ENCODE data around the gene SLC13A4. TPM values are rescaled to one million over a fixed set of nuclear protein-coding genes. Genes with fewer than 3 reads are reported as not detected.
"Not testable (repeated sequence)": the region's sequence is repeated elsewhere in the genome, so short reads cannot be mapped to it uniquely, and the experiment has no call there.

The SLC13A4 gene, protein sequence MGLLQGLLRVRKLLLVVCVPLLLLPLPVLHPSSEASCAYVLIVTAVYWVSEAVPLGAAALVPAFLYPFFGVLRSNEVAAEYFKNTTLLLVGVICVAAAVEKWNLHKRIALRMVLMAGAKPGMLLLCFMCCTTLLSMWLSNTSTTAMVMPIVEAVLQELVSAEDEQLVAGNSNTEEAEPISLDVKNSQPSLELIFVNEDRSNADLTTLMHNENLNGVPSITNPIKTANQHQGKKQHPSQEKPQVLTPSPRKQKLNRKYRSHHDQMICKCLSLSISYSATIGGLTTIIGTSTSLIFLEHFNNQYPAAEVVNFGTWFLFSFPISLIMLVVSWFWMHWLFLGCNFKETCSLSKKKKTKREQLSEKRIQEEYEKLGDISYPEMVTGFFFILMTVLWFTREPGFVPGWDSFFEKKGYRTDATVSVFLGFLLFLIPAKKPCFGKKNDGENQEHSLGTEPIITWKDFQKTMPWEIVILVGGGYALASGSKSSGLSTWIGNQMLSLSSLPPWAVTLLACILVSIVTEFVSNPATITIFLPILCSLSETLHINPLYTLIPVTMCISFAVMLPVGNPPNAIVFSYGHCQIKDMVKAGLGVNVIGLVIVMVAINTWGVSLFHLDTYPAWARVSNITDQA
- total RNA-seq (not detected), polyA plus RNA-seq (not detected)

GRCh38 chr7:135728136-135728669 is at the start of gene SLC13A4:
TSS of gene SLC13A4 (minus strand) at chr7:135728186. CDS start at chr7:135727496, 690 bp downstream.
- Histone ChIP-seq H3K4me3 (ENCODE audit: low read length) (no peak within 1 kb of the TSS), H3K4me1 (ENCODE audit: insufficient read depth, low read length) (no peaks in the 10 kb centered on the region), H3K36me3 (ENCODE audit: insufficient read depth, low read length) (no peaks in the 10 kb centered on the region), H3K27me3 (ENCODE audit: insufficient read depth, low read length, poor library complexity, severe bottlenecking) (peaks cover 3% of the 10 kb centered on the region), H3K9me3 (ENCODE audit: low read length) (no peaks in the 10 kb centered on the region), H3K27ac (ENCODE audit: low read depth, low read length) (no peak within 1 kb of the TSS)
- Mint-ChIP-seq H3K4me3 (peak within 1 kb of the TSS in 1 of 7 donors; percentile 36), H3K9me3 (no peaks in the 10 kb centered on the region), H3K27ac (peak within 1 kb of the TSS in 1 of 8 donors; percentile 38), H3K36me3 (no peaks in the 10 kb centered on the region), H3K4me1 (peaks cover 0 to 5% (median 2%) of the 10 kb centered on the region in 3 donors), H3K27me3 (peaks cover 3 to 19% of the 10 kb centered on the region in 2 donors)
- ChIA-PET CTCF (no interaction called here), POLR2A (no interaction called here)
- no peak for DNase-seq

- H3K9me3 Mint-ChIP-seq; H3K27ac ChIP-seq (ENCODE audit: low read depth, low read length); H3K36me3 ChIP-seq (ENCODE audit: insufficient read depth, low read length); H3K4me3 ChIP-seq (ENCODE audit: low read length); H3K27ac Mint-ChIP-seq; DNase-seq; H3K9me3 ChIP-seq (ENCODE audit: low read length); H3K4me1 ChIP-seq (ENCODE audit: insufficient read depth, low read length); CTCF ChIA-PET; H3K4me1 Mint-ChIP-seq; H3K4me3 Mint-ChIP-seq; POLR2A ChIA-PET; H3K36me3 Mint-ChIP-seq; H3K27me3 ChIP-seq (ENCODE audit: insufficient read depth, low read length, poor library complexity, severe bottlenecking): not testable (repeated sequence)
- H3K27me3 Mint-ChIP-seq: peaks cover 10 to 27% of the 10 kb centered on the region in 2 donors
These were observed 47.9 kb upstream of the SLC13A4 start for GRCh38 chr7:135775915-135776314.

DNA sequence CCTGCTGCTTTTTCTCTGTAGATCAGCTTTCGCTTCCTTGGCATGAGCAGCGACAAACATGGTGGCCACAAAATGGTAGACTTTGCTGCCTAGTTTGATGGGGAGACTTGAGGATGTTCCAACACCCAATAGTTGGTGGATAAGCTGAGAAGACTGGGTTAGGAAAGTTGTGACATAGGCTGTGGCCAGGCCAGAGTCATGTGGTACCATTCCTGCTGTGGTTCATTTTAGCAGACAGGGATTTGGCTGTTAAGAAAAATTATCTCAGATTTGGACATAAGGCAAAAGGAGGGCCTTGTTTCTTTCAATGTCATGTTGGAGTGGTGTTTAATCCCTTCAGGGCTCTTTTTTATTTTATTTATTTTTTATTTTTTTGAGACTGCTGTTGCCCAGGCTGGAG is 47.2 kb upstream of the SLC13A4 start:
- ChIA-PET CTCF (no interaction called here), POLR2A (no interaction called here)
- Histone ChIP-seq H3K4me3 (ENCODE audit: low read length) (no peak overlapping the region), H3K4me1 (ENCODE audit: insufficient read depth, low read length) (no peaks in the 10 kb centered on the region), H3K27ac (ENCODE audit: low read depth, low read length) (no peak overlapping the region), H3K9me3 (ENCODE audit: low read length) (no peaks in the 10 kb centered on the region), H3K36me3 (ENCODE audit: insufficient read depth, low read length) (no peaks in the 10 kb centered on the region), H3K27me3 (ENCODE audit: insufficient read depth, low read length, poor library complexity, severe bottlenecking) (no peaks in the 10 kb centered on the region)
- Mint-ChIP-seq H3K4me3 (no peak overlapping the region), H3K36me3 (peaks cover 0 to 2% (median 0%) of the 10 kb centered on the region in 3 donors), H3K27ac (no peak overlapping the region), H3K4me1 (no peaks in the 10 kb centered on the region), H3K27me3 (peaks cover 10 to 28% of the 10 kb centered on the region in 2 donors), H3K9me3 (peaks cover 0 to 8% (median 3%) of the 10 kb centered on the region in 5 donors)
- DNase-seq: no peak

DNA sequence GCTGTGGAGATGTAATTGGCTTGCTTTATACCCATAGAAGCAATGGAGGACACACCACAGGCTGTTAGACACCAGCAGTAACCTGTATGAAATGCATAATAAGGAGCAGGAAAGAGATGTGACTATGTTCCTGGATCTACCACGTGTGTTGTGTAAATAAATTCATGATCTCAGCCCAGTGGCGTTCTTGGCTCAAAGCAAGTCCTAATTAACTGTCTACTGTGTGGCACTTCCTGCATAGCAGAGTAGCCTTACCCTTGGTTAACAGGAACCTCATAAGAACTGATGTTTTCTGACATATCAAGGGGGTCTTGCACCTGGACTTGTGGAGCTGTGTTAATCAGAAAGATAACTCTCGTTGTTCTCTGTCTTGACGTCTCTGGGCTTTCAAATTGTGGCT is 46.3 kb upstream of the SLC13A4 start:
- peaks cover 0 to 8% (median 3%) of the 10 kb centered on the region in 5 donors for H3K9me3 Mint-ChIP-seq
- H3K27me3 Mint-ChIP-seq: peaks cover 10 to 33% of the 10 kb centered on the region in 2 donors
- peaks cover 0 to 2% (median 0%) of the 10 kb centered on the region in 3 donors for H3K36me3 Mint-ChIP-seq
- CTCF ChIA-PET: no interaction called here
- H3K4me3 Mint-ChIP-seq: no peak overlapping the region
- H3K9me3 ChIP-seq (ENCODE audit: low read length): no peaks in the 10 kb centered on the region
- no peaks in the 10 kb centered on the region for H3K27me3 ChIP-seq (ENCODE audit: insufficient read depth, low read length, poor library complexity, severe bottlenecking)
- no peaks in the 10 kb centered on the region for H3K36me3 ChIP-seq (ENCODE audit: insufficient read depth, low read length)
- H3K4me3 ChIP-seq (ENCODE audit: low read length): no peak overlapping the region
- no peak overlapping the region for H3K27ac ChIP-seq (ENCODE audit: low read depth, low read length)
- POLR2A ChIA-PET: no interaction called here
- no peaks in the 10 kb centered on the region for H3K4me1 Mint-ChIP-seq
- DNase-seq: no peak
- no peak overlapping the region for H3K27ac Mint-ChIP-seq
- H3K4me1 ChIP-seq (ENCODE audit: insufficient read depth, low read length): no peaks in the 10 kb centered on the region

GRCh38 chr7:135773464-135773863 is 45.5 kb upstream of the SLC13A4 start:
- Mint-ChIP-seq H3K27ac (no peak overlapping the region), H3K9me3 (peaks cover 0 to 8% (median 3%) of the 10 kb centered on the region in 5 donors), H3K4me3 (no peak overlapping the region), H3K27me3 (peaks cover 10 to 27% of the 10 kb centered on the region in 2 donors), H3K4me1 (no peaks in the 10 kb centered on the region), H3K36me3 (peaks cover 0 to 2% (median 0%) of the 10 kb centered on the region in 3 donors)
- Histone ChIP-seq H3K27ac (ENCODE audit: low read depth, low read length) (no peak overlapping the region), H3K4me1 (ENCODE audit: insufficient read depth, low read length) (no peaks in the 10 kb centered on the region), H3K4me3 (ENCODE audit: low read length) (no peak overlapping the region), H3K27me3 (ENCODE audit: insufficient read depth, low read length, poor library complexity, severe bottlenecking) (no peaks in the 10 kb centered on the region), H3K9me3 (ENCODE audit: low read length) (no peaks in the 10 kb centered on the region), H3K36me3 (ENCODE audit: insufficient read depth, low read length) (no peaks in the 10 kb centered on the region)
- no peak for DNase-seq
- ChIA-PET CTCF (no interaction called here), POLR2A (no interaction called here)

- Histone ChIP-seq H3K9me3 (ENCODE audit: low read length) (no peaks in the 10 kb centered on the region), H3K27ac (ENCODE audit: low read depth, low read length) (no peak overlapping the region), H3K4me3 (ENCODE audit: low read length) (no peak overlapping the region), H3K4me1 (ENCODE audit: insufficient read depth, low read length) (no peaks in the 10 kb centered on the region), H3K36me3 (ENCODE audit: insufficient read depth, low read length) (no peaks in the 10 kb centered on the region), H3K27me3 (ENCODE audit: insufficient read depth, low read length, poor library complexity, severe bottlenecking) (no peaks in the 10 kb centered on the region)
- DNase-seq: no peak
- peaks cover 6 to 27% of the 10 kb centered on the region in 2 donors for H3K27me3 Mint-ChIP-seq
- H3K4me3 Mint-ChIP-seq: no peak overlapping the region
- peaks cover 0 to 2% (median 0%) of the 10 kb centered on the region in 3 donors for H3K36me3 Mint-ChIP-seq
- POLR2A ChIA-PET: no interaction called here
- CTCF ChIA-PET: no interaction called here
- H3K9me3 Mint-ChIP-seq: peaks cover 0 to 4% (median 2%) of the 10 kb centered on the region in 5 donors
- H3K4me1 Mint-ChIP-seq: no peaks in the 10 kb centered on the region
- no peak overlapping the region for H3K27ac Mint-ChIP-seq
These were observed 44.7 kb upstream of the SLC13A4 start for GRCh38 chr7:135772639-135773222.

GRCh38 chr7:135771961-135772638 is 44.1 kb upstream of the SLC13A4 start:
- POLR2A ChIA-PET: no interaction called here
- Histone ChIP-seq H3K9me3 (ENCODE audit: low read length) (no peaks in the 10 kb centered on the region), H3K27me3 (ENCODE audit: insufficient read depth, low read length, poor library complexity, severe bottlenecking) (no peaks in the 10 kb centered on the region), H3K4me1 (ENCODE audit: insufficient read depth, low read length) (no peaks in the 10 kb centered on the region), H3K4me3 (ENCODE audit: low read length) (no peak overlapping the region), H3K36me3 (ENCODE audit: insufficient read depth, low read length) (no peaks in the 10 kb centered on the region), H3K27ac (ENCODE audit: low read depth, low read length) (no peak overlapping the region)
- H3K4me1 Mint-ChIP-seq: no peaks in the 10 kb centered on the region
- H3K27ac Mint-ChIP-seq: no peak overlapping the region
- H3K9me3 Mint-ChIP-seq: peaks cover 0 to 1% (median 0%) of the 10 kb centered on the region in 5 donors
- no peak overlapping the region for H3K4me3 Mint-ChIP-seq
- CTCF ChIA-PET: no interaction called here
- peaks cover 2 to 27% of the 10 kb centered on the region in 2 donors for H3K27me3 Mint-ChIP-seq
- DNase-seq: no peak
- H3K36me3 Mint-ChIP-seq: peaks cover 0 to 2% (median 0%) of the 10 kb centered on the region in 3 donors
